HepG2 (cell line): Measurements from ENCODE around the gene AP4S1. TPM values are rescaled to one million over a fixed set of nuclear protein-coding genes. Genes with fewer than 3 reads are reported as not detected.

Source experiments
- HDAC2 ChIP-seq: sonication (generic); formaldehyde crosslinking; IDR thresholded peaks from 2 replicates; pipeline ENCODE4 v1.4.0; 2020; ENCODE audit warnings: missing genetic modification reagents
- KDM2A ChIP-seq: sonication (generic); formaldehyde crosslinking; IDR thresholded peaks from 2 replicates; pipeline ENCODE4 v1.4.0; 2020; ENCODE audit warnings: low read depth, missing genetic modification reagents, borderline replicate concordance
- KLF15 ChIP-seq: sonication (generic); formaldehyde crosslinking; IDR thresholded peaks from 2 replicates; pipeline ENCODE4 v1.8.1; 2023; ENCODE audit warnings: borderline replicate concordance, mild to moderate bottlenecking, inconsistent platforms, missing genetic modification reagents, mixed read lengths
- MLLT10 ChIP-seq: sonication (generic); formaldehyde crosslinking; IDR thresholded peaks from 2 replicates; pipeline ENCODE4 v1.4.0; 2020; ENCODE audit warnings: missing genetic modification reagents
- POLR2AphosphoS2 ChIP-seq: IDR thresholded peaks from 2 replicates; pipeline ENCODE4 v1.6.1; 2011; ENCODE audit warnings: low read depth, low read length, improper control_type of control experiment
- RORA ChIP-seq: sonication (generic); formaldehyde crosslinking; IDR thresholded peaks from 2 replicates; pipeline ENCODE4 v1.5.0; 2020; ENCODE audit warnings: mild to moderate bottlenecking, missing genetic modification reagents, moderate library complexity
- SAP130 ChIP-seq: IDR thresholded peaks from 2 replicates; pipeline ENCODE4 v1.6.1; 2016; ENCODE audit warnings: low read depth
- SIX1 ChIP-seq: sonication (generic); formaldehyde crosslinking; IDR thresholded peaks from 2 replicates; pipeline ENCODE4 v1.4.0; 2020; ENCODE audit warnings: missing genetic modification reagents, borderline replicate concordance
- SNAI1 ChIP-seq: sonication (generic); formaldehyde crosslinking; IDR thresholded peaks from 2 replicates; pipeline ENCODE4 v1.5.0; 2020; ENCODE audit warnings: mild to moderate bottlenecking, missing genetic modification reagents, borderline replicate concordance
- YEATS2 ChIP-seq: sonication (generic); formaldehyde crosslinking; IDR thresholded peaks from 2 replicates; pipeline ENCODE4 v1.4.0; 2020; ENCODE audit warnings: missing genetic modification reagents, borderline replicate concordance
- YEATS4 ChIP-seq: sonication (generic); formaldehyde crosslinking; IDR thresholded peaks from 2 replicates; pipeline ENCODE4 v1.4.0; 2020; ENCODE audit warnings: missing genetic modification reagents, borderline replicate concordance
- ZNF180 ChIP-seq: sonication (generic); formaldehyde crosslinking; IDR thresholded peaks from 2 replicates; pipeline ENCODE4 v1.4.0; 2020; ENCODE audit warnings: low read depth, missing genetic modification reagents, borderline replicate concordance
- ZNF253 ChIP-seq: sonication (generic); formaldehyde crosslinking; IDR thresholded peaks from 2 replicates; pipeline ENCODE4 v1.8.0; 2022; ENCODE audit warnings: mild to moderate bottlenecking, missing genetic modification reagents, borderline replicate concordance
- ZNF660 ChIP-seq: sonication (generic); formaldehyde crosslinking; IDR thresholded peaks from 2 replicates; pipeline ENCODE4 v1.5.1; 2020; ENCODE audit warnings: mild to moderate bottlenecking, low read depth, missing genetic modification reagents, borderline replicate concordance
- ZNF891 ChIP-seq: sonication (generic); formaldehyde crosslinking; IDR thresholded peaks from 2 replicates; pipeline ENCODE4 v1.5.0; 2020; ENCODE audit warnings: mild to moderate bottlenecking, missing genetic modification reagents
- ZSCAN22 ChIP-seq: sonication (generic); formaldehyde crosslinking; IDR thresholded peaks from 2 replicates; pipeline ENCODE4 v1.4.0; 2020; ENCODE audit warnings: mild to moderate bottlenecking, missing genetic modification reagents
- polyA plus RNA-seq, 8 experiments: library from polyadenylated mRNA; depleted of rRNA in 3 of 8; stranded (reverse) in 7 of 8; unstranded in 1 of 8; fragments of >200 nt; fragmentation: Illumina TruSeq in 4 of 8; extraction: Trizol in 4 of 8; gene quantifications; 2 replicates each; pipeline versions ENCODE4 v1.2.1 to v1.2.3, GENCODE V29; 2011 to 2016; ENCODE audit warnings: low read depth in 4 of 8, missing spikeins in 1 of 8, mixed read lengths in 1 of 8; ENCODE audit not compliant: insufficient read depth in 1 of 8
- total RNA-seq, 5 experiments: library from RNA; depleted of rRNA; stranded (reverse); fragments of >200 nt; fragmentation: Illumina TruSeq; extraction: Trizol; gene quantifications; 2 replicates each; pipeline ENCODE4 v1.2.3, GENCODE V29; 2016; ENCODE audit warnings: low read depth in 1 of 5
- TF ChIP-seq, protein P1 (sequence below): sonication (generic); formaldehyde crosslinking; IDR thresholded peaks from 2 replicates; pipeline ENCODE4 v1.4.0; 2020; ENCODE audit warnings: missing genetic modification reagents, borderline replicate concordance
- TF ChIP-seq, protein P2 (sequence below): sonication (generic); formaldehyde crosslinking; IDR thresholded peaks from 2 replicates; pipeline ENCODE4 v1.4.0; 2020; ENCODE audit warnings: missing genetic modification reagents
- TF ChIP-seq, protein P3 (sequence below): sonication (generic); formaldehyde crosslinking; IDR thresholded peaks from 2 replicates; pipeline ENCODE4 v1.4.0; 2020; ENCODE audit warnings: missing genetic modification reagents

The AP4S1 gene
- total and polyA plus RNA-seq, 2 of the 13 experiments (the other 11 are each of a cell fraction or from before 2014, with no cell fraction given), result 3.9 to 21.1 TPM

DNA sequence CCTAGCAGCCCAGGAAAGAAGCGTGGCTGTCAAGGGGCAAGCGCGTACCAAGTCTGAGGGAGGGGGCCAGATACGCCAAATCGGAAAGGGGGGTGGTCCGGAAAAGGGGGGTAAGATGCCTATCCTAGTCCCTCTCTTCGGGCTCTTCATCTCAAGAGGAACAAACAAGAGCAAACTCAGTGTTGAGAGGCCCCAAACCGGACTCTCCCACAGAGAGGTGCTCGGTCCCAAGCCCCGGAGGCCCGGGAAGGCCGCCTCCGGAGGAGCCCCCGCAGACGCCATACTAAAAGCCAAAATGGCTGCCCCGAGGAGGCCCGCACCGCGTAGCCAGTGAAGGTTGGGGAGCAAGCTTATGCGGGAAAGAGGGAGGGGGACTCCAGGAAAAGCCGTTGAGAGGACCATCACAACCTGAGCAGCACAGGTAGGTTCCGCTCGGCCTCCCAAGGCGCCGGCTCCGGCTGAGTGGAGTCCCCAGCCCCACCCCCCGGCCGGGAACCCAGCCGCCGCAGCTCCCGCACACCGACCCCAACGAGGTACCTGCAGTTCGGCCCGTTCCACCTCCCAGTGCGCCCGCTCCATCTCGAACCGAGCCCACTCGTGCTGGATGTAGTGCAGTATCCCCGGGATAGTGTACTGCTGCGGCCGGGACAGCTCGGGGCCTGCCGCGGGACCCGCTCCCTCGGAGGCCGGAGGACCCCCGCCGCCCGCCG, at the start of gene AP4S1 (continued):
- TF ChIP-seq ZNF253, result peak; percentile 83; the same call in 1 of the 2 replicates
- TF ChIP-seq SIX1 (CRISPR knock-in tag), result no peak
- TF ChIP-seq POLR2AphosphoS2, result no peak; the same call in 1 of the 2 replicates
- 0 out of 2 replicates have a peak, but pooled peaks have one; percentile 61 for TF ChIP-seq MLLT10 (CRISPR knock-in tag)
- TF ChIP-seq ZNF660 (CRISPR knock-in tag), result no peak
- TF ChIP-seq ZNF891 (CRISPR knock-in tag), result peak; percentile 93
- no peak for TF ChIP-seq KLF15 (CRISPR knock-in tag)
- peak; percentile 5; the same call in 1 of the 2 replicates for TF ChIP-seq YEATS4 (CRISPR knock-in tag)
- TF ChIP-seq, protein P1, sequence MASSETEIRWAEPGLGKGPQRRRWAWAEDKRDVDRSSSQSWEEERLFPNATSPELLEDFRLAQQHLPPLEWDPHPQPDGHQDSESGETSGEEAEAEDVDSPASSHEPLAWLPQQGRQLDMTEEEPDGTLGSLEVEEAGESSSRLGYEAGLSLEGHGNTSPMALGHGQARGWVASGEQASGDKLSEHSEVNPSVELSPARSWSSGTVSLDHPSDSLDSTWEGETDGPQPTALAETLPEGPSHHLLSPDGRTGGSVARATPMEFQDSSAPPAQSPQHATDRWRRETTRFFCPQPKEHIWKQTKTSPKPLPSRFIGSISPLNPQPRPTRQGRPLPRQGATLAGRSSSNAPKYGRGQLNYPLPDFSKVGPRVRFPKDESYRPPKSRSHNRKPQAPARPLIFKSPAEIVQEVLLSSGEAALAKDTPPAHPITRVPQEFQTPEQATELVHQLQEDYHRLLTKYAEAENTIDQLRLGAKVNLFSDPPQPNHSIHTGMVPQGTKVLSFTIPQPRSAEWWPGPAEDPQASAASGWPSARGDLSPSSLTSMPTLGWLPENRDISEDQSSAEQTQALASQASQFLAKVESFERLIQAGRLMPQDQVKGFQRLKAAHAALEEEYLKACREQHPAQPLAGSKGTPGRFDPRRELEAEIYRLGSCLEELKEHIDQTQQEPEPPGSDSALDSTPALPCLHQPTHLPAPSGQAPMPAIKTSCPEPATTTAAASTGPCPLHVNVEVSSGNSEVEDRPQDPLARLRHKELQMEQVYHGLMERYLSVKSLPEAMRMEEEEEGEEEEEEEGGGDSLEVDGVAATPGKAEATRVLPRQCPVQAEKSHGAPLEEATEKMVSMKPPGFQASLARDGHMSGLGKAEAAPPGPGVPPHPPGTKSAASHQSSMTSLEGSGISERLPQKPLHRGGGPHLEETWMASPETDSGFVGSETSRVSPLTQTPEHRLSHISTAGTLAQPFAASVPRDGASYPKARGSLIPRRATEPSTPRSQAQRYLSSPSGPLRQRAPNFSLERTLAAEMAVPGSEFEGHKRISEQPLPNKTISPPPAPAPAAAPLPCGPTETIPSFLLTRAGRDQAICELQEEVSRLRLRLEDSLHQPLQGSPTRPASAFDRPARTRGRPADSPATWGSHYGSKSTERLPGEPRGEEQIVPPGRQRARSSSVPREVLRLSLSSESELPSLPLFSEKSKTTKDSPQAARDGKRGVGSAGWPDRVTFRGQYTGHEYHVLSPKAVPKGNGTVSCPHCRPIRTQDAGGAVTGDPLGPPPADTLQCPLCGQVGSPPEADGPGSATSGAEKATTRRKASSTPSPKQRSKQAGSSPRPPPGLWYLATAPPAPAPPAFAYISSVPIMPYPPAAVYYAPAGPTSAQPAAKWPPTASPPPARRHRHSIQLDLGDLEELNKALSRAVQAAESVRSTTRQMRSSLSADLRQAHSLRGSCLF (CRISPR knock-in tag), result peak; percentile 82; the same call in 1 of the 2 replicates
- TF ChIP-seq, protein P2, sequence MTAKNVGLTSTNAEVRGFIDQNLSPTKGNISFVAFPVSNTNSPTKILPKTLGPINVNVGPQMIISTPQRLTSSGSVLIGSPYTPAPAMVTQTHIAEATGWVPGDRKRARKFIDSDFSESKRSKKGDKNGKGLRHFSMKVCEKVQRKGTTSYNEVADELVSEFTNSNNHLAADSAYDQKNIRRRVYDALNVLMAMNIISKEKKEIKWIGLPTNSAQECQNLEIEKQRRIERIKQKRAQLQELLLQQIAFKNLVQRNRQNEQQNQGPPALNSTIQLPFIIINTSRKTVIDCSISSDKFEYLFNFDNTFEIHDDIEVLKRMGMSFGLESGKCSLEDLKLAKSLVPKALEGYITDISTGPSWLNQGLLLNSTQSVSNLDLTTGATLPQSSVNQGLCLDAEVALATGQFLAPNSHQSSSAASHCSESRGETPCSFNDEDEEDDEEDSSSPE, result peak; percentile 19; the same call in 1 of the 2 replicates
- peak; percentile 60 for TF ChIP-seq SAP130 (CRISPR knock-in tag)
- no peak for TF ChIP-seq ZNF180 (CRISPR knock-in tag)
- peak; percentile 80; the same call in 1 of the 2 replicates for TF ChIP-seq YEATS2 (CRISPR knock-in tag)
- no peak for TF ChIP-seq RORA (CRISPR knock-in tag)
- TF ChIP-seq HDAC2 (CRISPR knock-in tag), result peak; percentile 56; the same call in 1 of the 2 replicates
- TF ChIP-seq KDM2A, result peak; percentile 91
- TF ChIP-seq, protein P3, sequence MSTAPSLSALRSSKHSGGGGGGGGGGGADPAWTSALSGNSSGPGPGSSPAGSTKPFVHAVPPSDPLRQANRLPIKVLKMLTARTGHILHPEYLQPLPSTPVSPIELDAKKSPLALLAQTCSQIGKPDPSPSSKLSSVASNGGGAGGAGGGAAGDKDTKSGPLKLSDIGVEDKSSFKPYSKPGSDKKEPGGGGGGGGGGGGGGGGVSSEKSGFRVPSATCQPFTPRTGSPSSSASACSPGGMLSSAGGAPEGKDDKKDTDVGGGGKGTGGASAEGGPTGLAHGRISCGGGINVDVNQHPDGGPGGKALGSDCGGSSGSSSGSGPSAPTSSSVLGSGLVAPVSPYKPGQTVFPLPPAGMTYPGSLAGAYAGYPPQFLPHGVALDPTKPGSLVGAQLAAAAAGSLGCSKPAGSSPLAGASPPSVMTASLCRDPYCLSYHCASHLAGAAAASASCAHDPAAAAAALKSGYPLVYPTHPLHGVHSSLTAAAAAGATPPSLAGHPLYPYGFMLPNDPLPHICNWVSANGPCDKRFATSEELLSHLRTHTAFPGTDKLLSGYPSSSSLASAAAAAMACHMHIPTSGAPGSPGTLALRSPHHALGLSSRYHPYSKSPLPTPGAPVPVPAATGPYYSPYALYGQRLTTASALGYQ (CRISPR knock-in tag), result no peak
- TF ChIP-seq ZSCAN22, result peak; percentile 99
- TF ChIP-seq SNAI1 (CRISPR knock-in tag), result 0 out of 2 replicates have a peak, but pooled peaks have one; percentile 68
